SK-N-SH (cell line): ENCODE measurements around the gene ABR. TPM values are rescaled to one million over a fixed set of nuclear protein-coding genes. Genes with fewer than 3 reads are reported as not detected.

Source experiments
- CTCF ChIA-PET: fragments of 300-600, 350-600 bp; formaldehyde crosslinking; extraction: SDS; loops from one replicate; lab custom pipeline; 2021; lab: Yijun Ruan, JAX
- POLR2A ChIA-PET: fragments of 350-600 bp; sonication (Branson Sonifier 250); formaldehyde crosslinking; extraction: SDS; loops from one replicate; lab custom pipeline; 2020; ENCODE audit warnings: antibody characterized with exemption, inconsistent platforms; lab: Yijun Ruan, JAX
- DNase-seq: peaks from one replicate; pipeline ENCODE4 v3.0.0; 2012
- H2AFZ ChIP-seq: fragments of 200-600 bp; sonication (generic); 2 replicates; pipeline ENCODE4 v1.8.1; 2016; ENCODE audit warnings: antibody characterized with exemption, mild to moderate bottlenecking, low read depth
- H3F3A ChIP-seq: fragments of 200-600 bp; sonication (generic); replicated peaks from 2 replicates; pipeline ENCODE3; 2016; ENCODE audit warnings: antibody characterized with exemption, mild to moderate bottlenecking; ENCODE audit not compliant: insufficient read depth
- H3K27ac ChIP-seq, 2 experiments: fragments of 200-500 bp in 1 of 2; fragments of 200-600 bp in 1 of 2; sonication (Bioruptor generic) in 1 of 2; sonication (generic), shearing (Covaris generic) in 1 of 2; 2 replicates each; pipeline versions ENCODE4 v1.5.1 to v1.6.1; 2014 to 2016; ENCODE audit warnings: low read depth in 2 of 2, inconsistent platforms in 1 of 2, low read length in 1 of 2, mild to moderate bottlenecking in 1 of 2, mixed read lengths in 1 of 2
- H3K27me3 ChIP-seq: fragments of 200-600 bp; sonication (generic), shearing (Covaris generic); 2 replicates; pipeline ENCODE4 v1.6.1; 2016; ENCODE audit warnings: mixed run types; ENCODE audit not compliant: insufficient read depth
- H3K36me3 ChIP-seq, 2 experiments: fragments of 200-500 bp in 1 of 2; fragments of 200-600 bp in 1 of 2; sonication (Bioruptor generic) in 1 of 2; sonication (generic) in 1 of 2; replicated peaks in 1 of 2; 2 replicates each; pipeline versions ENCODE3 to v1.5.1; 2014 to 2016; ENCODE audit warnings: low read length in 1 of 2, mild to moderate bottlenecking in 1 of 2; ENCODE audit not compliant: insufficient read depth in 2 of 2, control insufficient read depth in 1 of 2
- H3K4me1 ChIP-seq, 2 experiments: fragments of 200-500 bp in 1 of 2; fragments of 200-600 bp in 1 of 2; sonication (Bioruptor generic) in 1 of 2; sonication (generic), shearing (Covaris generic) in 1 of 2; 2 replicates each; pipeline versions ENCODE4 v1.5.1 to v1.6.1; 2014 to 2016; ENCODE audit warnings: low read depth in 1 of 2, low read length in 1 of 2, mixed run types in 1 of 2; ENCODE audit not compliant: insufficient read depth in 2 of 2, control insufficient read depth in 1 of 2
- H3K4me2 ChIP-seq: fragments of 200-600 bp; sonication (generic), shearing (Covaris generic); 2 replicates; pipeline ENCODE4 v1.6.1; 2017; ENCODE audit warnings: mixed run types
- H3K4me3 ChIP-seq, 2 experiments: fragments of 200-500 bp in 1 of 2; fragments of 200-600 bp in 1 of 2; sonication (Bioruptor generic) in 1 of 2; sonication (generic), shearing (Covaris generic) in 1 of 2; 2 replicates each; pipeline versions ENCODE4 v1.5.1 to v1.8.1; 2014 to 2016; ENCODE audit warnings: low read depth in 2 of 2, inconsistent platforms in 1 of 2, low read length in 1 of 2, mild to moderate bottlenecking in 1 of 2, mixed read lengths in 1 of 2, moderate library complexity in 1 of 2
- H3K79me2 ChIP-seq: fragments of 200-600 bp; sonication (generic); 2 replicates; pipeline ENCODE4 v1.8.1; 2017; ENCODE audit warnings: mild to moderate bottlenecking; ENCODE audit not compliant: insufficient read depth
- H3K9ac ChIP-seq: fragments of 200-600 bp; sonication (generic); 2 replicates; pipeline ENCODE4 v1.6.1; 2017; ENCODE audit warnings: mixed run types
- H3K9me2 ChIP-seq: fragments of 200-600 bp; sonication (generic); 2 replicates; pipeline ENCODE4 v1.6.1; 2017; ENCODE audit warnings: mixed run types
- H3K9me3 ChIP-seq: fragments of 200-600 bp; sonication (generic); 2 replicates; pipeline ENCODE4 v1.6.1; 2017; ENCODE audit warnings: mixed run types, mild to moderate bottlenecking, moderate library complexity
- H4K20me1 ChIP-seq: fragments of 200-600 bp; sonication (generic); 2 replicates; pipeline ENCODE4 v1.6.1; 2017; ENCODE audit warnings: mild to moderate bottlenecking, mixed run types; ENCODE audit not compliant: insufficient read depth
- EP300 ChIP-seq, 2 experiments: IDR thresholded peaks; 2 replicates each; pipeline versions ENCODE4 v1.4.0 to v1.6.1; 2012; ENCODE audit warnings: borderline replicate concordance in 1 of 2, low read depth in 1 of 2, low read length in 1 of 2
- EZH2phosphoT487 ChIP-seq: fragments of 200-600 bp; sonication (generic); IDR thresholded peaks from 2 replicates; pipeline ENCODE4 v1.6.1; 2017; ENCODE audit warnings: low read depth, mixed run types, mild to moderate bottlenecking, antibody characterized with exemption, moderate library complexity, borderline replicate concordance
- FOSL2 ChIP-seq: IDR thresholded peaks from 2 replicates; pipeline ENCODE4 v1.4.0; 2012; ENCODE audit warnings: low read depth, mild to moderate bottlenecking, moderate library complexity, borderline replicate concordance
- FOXM1 ChIP-seq: IDR thresholded peaks from 2 replicates; pipeline ENCODE4 v1.4.0; 2012; ENCODE audit warnings: low read depth, mild to moderate bottlenecking
- GATA2 ChIP-seq: sonication (generic); formaldehyde crosslinking; IDR thresholded peaks from 2 replicates; pipeline ENCODE4 v1.5.0; 2020; ENCODE audit warnings: mild to moderate bottlenecking, missing genetic modification reagents
- MXI1 ChIP-seq: IDR thresholded peaks from 2 replicates; pipeline ENCODE4 v1.6.1; 2012; ENCODE audit warnings: mild to moderate bottlenecking, low read depth, low read length, improper control_type of control experiment
- NFIC ChIP-seq: IDR thresholded peaks from 2 replicates; pipeline ENCODE4 v1.4.0; 2012; ENCODE audit warnings: borderline replicate concordance
- NRF1 ChIP-seq: IDR thresholded peaks from 2 replicates; pipeline ENCODE4 v1.6.1; 2012; ENCODE audit warnings: low read depth, mild to moderate bottlenecking, low read length
- PBX3 ChIP-seq: IDR thresholded peaks from 2 replicates; pipeline ENCODE4; 2012
- POLR2AphosphoS5 ChIP-seq: IDR thresholded peaks from 2 replicates; pipeline ENCODE4 v1.6.1; 2012; ENCODE audit warnings: low read depth, low read length
- RAD21 ChIP-seq: IDR thresholded peaks from 2 replicates; pipeline ENCODE4 v1.6.1; 2012; ENCODE audit warnings: mild to moderate bottlenecking, low read length
- RCOR1 ChIP-seq: fragments of 150-350 bp; IDR thresholded peaks from 2 replicates; pipeline ENCODE4 v1.6.1; 2017; ENCODE audit warnings: antibody characterized with exemption, low read length
- RXRA ChIP-seq: IDR thresholded peaks from 2 replicates; pipeline ENCODE4 v1.4.0; 2012; ENCODE audit warnings: low read depth, mild to moderate bottlenecking, borderline replicate concordance
- SMC3 ChIP-seq: IDR thresholded peaks from 2 replicates; pipeline ENCODE4 v1.6.1; 2012; ENCODE audit warnings: low read depth, low read length, improper control_type of control experiment
- TAF1 ChIP-seq: IDR thresholded peaks from 2 replicates; pipeline ENCODE4 v1.6.1; 2012; ENCODE audit warnings: low read depth, mild to moderate bottlenecking, low read length, moderate library complexity, borderline replicate concordance
- TEAD4 ChIP-seq: IDR thresholded peaks from 2 replicates; pipeline ENCODE4 v1.4.0; 2012; ENCODE audit warnings: mild to moderate bottlenecking, borderline replicate concordance; ENCODE audit not compliant: insufficient read depth
- USF1 ChIP-seq: IDR thresholded peaks from 2 replicates; pipeline ENCODE4 v1.4.0; 2012; ENCODE audit warnings: low read depth, borderline replicate concordance
- USF2 ChIP-seq: fragments of 150-350 bp; IDR thresholded peaks from 2 replicates; pipeline ENCODE4 v1.6.1; 2017; ENCODE audit warnings: antibody characterized with exemption, low read length, low read depth, borderline replicate concordance
- YY1 ChIP-seq: IDR thresholded peaks from 2 replicates; pipeline ENCODE4 v1.4.0; 2012; ENCODE audit warnings: low read depth, mild to moderate bottlenecking
- ZBTB33 ChIP-seq: IDR thresholded peaks from 2 replicates; pipeline ENCODE4 v1.4.0; 2012; ENCODE audit warnings: low read depth, borderline replicate concordance
- WGBS: methylation state at CpG from one replicate; pipeline ENCODE4 v1.1.6; 2017; ENCODE audit warnings: low lambda C conversion rate; 5-methylcytosine and 5-hydroxymethylcytosine counted together
- polyA plus RNA-seq, 3 experiments: library from polyadenylated mRNA; depleted of rRNA; stranded (reverse); fragments of >200 nt; gene quantifications; 2 replicates each; pipeline ENCODE4 v1.2.3, GENCODE V29; 2012

Gene ABR
- polyA plus RNA-seq, 1 of the 3 experiments (the other 2 are of a cell fraction), result 117 TPM

- peaks cover 10% of the 10 kb centered on the region for H3F3A ChIP-seq
- H4K20me1 ChIP-seq, result no peaks in the 10 kb centered on the region
- no peak for DNase-seq
- H3K4me3 ChIP-seq, result no peak overlapping the region
- H3K9ac ChIP-seq, result no peak overlapping the region
- no peaks in the 10 kb centered on the region for H3K79me2 ChIP-seq
- H3K9me3 ChIP-seq, result no peaks in the 10 kb centered on the region
- ChIA-PET CTCF (interaction anchor here (1.6 to 10.4 kb wide), 3 partner anchors 27 to 69 kb away, joined by 4 to 248 read pairs (median 71); no protein-coding TSS in a partner anchor), POLR2A (no interaction called here)
- H3K27me3 ChIP-seq, result no peaks in the 10 kb centered on the region
- H2AFZ ChIP-seq, result no peak overlapping the region
- H3K9me2 ChIP-seq, result no peaks in the 10 kb centered on the region
- no peaks in the 10 kb centered on the region for H3K36me3 ChIP-seq
- peaks cover 9 to 12% of the 10 kb centered on the region in 2 experiments; a peak in 2 of 4 replicates for H3K4me1 ChIP-seq
- no peak overlapping the region for H3K27ac ChIP-seq
- 55% methylated on average over 8 of the region's 8 CpGs for WGBS
- no peak for TF ChIP-seq ZBTB33
- no peak for TF ChIP-seq FOSL2
- TF ChIP-seq GATA2, result no peak
- TF ChIP-seq EZH2phosphoT487, result no peak
- TF ChIP-seq EP300 (IDR thresholded peaks at IDR 0.05; ENCODE audit: borderline replicate concordance in 1 of 2, low read depth in 1 of 2, low read length in 1 of 2), result no peak
- TF ChIP-seq RAD21, result no peak
- TF ChIP-seq SMC3, result no peak
- TF ChIP-seq RXRA, result no peak
- no peak for TF ChIP-seq TAF1
- no peak for TF ChIP-seq USF2
- TF ChIP-seq POLR2AphosphoS5, result no peak
- TF ChIP-seq NRF1, result no peak
- no peak for TF ChIP-seq FOXM1
- TF ChIP-seq RCOR1, result no peak
- TF ChIP-seq TEAD4, result no peak
- TF ChIP-seq NFIC, result no peak
- no peak for TF ChIP-seq PBX3
- no peak for TF ChIP-seq YY1
- no peak for TF ChIP-seq USF1
- no peak for TF ChIP-seq MXI1
- H3K4me2 ChIP-seq, result no peak overlapping the region
Measured at GRCh38 chr17:1119924-1120323, 59.9 kb downstream of the ABR start.
